Suprapubic skin (tissue), 4 donors: Measurements from ENCODE around the gene HNMT. TPM values are rescaled to one million over a fixed set of nuclear protein-coding genes. Genes with fewer than 3 reads are reported as not detected.

ENCODE experiments used
- DNase-seq, 2 donors: peaks; one replicate each; pipeline ENCODE4 v3.0.0-alpha.2; 2019; ENCODE audit warnings: low spot score in 2 of 2
- H3K27ac ChIP-seq: fragments of 200-600 bp; sonication (generic); one replicate; pipeline ENCODE4 v1.5.1; 2019
- H3K27me3 ChIP-seq: fragments of 200-600 bp; sonication (generic); one replicate; pipeline ENCODE4 v1.5.1; 2019
- H3K36me3 ChIP-seq: fragments of 200-600 bp; sonication (generic); one replicate; pipeline ENCODE4 v1.5.1; 2019
- H3K4me1 ChIP-seq: fragments of 200-600 bp; sonication (generic); one replicate; pipeline ENCODE4 v1.5.1; 2019
- H3K4me3 ChIP-seq: fragments of 200-600 bp; sonication (generic); one replicate; pipeline ENCODE4 v1.5.1; 2019; ENCODE audit warnings: mild to moderate bottlenecking
- H3K9me3 ChIP-seq: fragments of 200-600 bp; sonication (generic); one replicate; pipeline ENCODE4 v1.5.1; 2019
- EP300 ChIP-seq: sonication (generic); formaldehyde crosslinking; IDR thresholded peaks from one replicate; pipeline ENCODE4 v1.6.1; 2017; ENCODE audit warnings: antibody characterized with exemption
- POLR2A ChIP-seq, 2 donors: fragments of 450-650 bp; IDR thresholded peaks; one replicate each; pipeline ENCODE4 v1.6.1; 2017; ENCODE audit warnings: antibody characterized with exemption in 2 of 2, mild to moderate bottlenecking in 2 of 2, moderate library complexity in 2 of 2
- POLR2AphosphoS5 ChIP-seq, 3 donors: sonication (generic); formaldehyde crosslinking; IDR thresholded peaks; one replicate each; pipeline ENCODE4 v1.6.1; 2017; ENCODE audit warnings: antibody characterized with exemption in 3 of 3
- WGBS: methylation state at CpG from one replicate; pipeline ENCODE4 v1.1.5; 2018; 5-methylcytosine and 5-hydroxymethylcytosine counted together
- total RNA-seq, 4 donors: library from RNA; depleted of rRNA; stranded (reverse); fragments of >200 nt; gene quantifications; one replicate each; pipeline ENCODE4 v1.1.0, GENCODE V29; 2016
- TF ChIP-seq, protein P1 (sequence below), 2 donors: fragments of 200-600 bp in 1 of 2; fragments of 450-650 bp in 1 of 2; sonication (generic) in 1 of 2; IDR thresholded peaks; one replicate each; pipeline ENCODE4 v1.5.1; 2016 to 2019; ENCODE audit warnings: antibody characterized with exemption in 2 of 2, mild to moderate bottlenecking in 1 of 2, moderate library complexity in 1 of 2

The HNMT gene
- total RNA-seq, 4 donors from 2014 or later: 16.7 to 28.5 (median 19.9) TPM

DNA sequence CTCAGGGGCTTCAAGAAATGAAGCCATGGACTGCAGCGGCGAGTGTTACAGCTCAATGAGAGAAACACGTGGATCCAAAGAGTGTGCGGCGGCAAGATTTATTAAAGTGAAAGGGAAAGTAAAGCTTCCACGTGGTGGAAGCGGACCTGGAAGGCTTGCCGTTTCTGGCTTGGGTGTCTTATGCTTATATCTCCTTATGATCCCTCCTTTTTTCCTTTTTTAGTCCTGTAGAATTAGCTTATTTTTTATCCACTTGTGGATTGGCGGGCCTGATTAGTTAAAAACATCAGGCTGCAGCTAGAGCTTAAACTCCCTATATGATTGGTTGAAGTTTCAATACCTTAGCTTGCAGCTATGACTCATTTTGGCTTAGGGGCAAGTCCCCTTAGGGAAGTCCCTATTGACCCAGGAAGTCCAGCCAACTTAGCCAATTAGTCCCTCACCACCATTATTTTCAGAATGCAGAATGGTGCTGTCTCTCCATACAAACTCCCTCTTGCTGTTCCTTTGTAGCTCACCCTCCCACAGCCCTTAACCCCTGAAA is 11.6 kb upstream of the HNMT start:
- WGBS: 51% methylated on average over 9 of the region's 9 CpGs

DNA sequence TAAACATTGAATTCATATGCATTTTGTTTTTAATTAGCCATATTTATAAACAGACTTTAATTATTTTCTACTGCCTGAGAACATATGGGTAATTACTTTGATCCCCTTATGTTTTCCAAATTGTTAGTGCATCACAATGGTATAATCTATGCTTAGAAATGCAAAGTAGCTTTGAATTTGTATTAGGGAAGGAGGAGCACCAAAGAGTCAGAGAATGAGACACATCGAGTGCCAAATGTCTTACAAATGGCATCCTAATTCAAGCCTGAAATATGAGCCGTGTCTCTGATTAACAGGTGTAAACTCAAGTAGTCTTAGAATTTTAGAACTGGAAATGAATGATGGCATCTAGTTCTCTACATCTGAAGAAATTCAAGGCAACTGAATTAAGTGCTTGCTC is 8.7 kb upstream of the HNMT start:
- TF ChIP-seq EP300: no peak
- TF ChIP-seq, protein P1, sequence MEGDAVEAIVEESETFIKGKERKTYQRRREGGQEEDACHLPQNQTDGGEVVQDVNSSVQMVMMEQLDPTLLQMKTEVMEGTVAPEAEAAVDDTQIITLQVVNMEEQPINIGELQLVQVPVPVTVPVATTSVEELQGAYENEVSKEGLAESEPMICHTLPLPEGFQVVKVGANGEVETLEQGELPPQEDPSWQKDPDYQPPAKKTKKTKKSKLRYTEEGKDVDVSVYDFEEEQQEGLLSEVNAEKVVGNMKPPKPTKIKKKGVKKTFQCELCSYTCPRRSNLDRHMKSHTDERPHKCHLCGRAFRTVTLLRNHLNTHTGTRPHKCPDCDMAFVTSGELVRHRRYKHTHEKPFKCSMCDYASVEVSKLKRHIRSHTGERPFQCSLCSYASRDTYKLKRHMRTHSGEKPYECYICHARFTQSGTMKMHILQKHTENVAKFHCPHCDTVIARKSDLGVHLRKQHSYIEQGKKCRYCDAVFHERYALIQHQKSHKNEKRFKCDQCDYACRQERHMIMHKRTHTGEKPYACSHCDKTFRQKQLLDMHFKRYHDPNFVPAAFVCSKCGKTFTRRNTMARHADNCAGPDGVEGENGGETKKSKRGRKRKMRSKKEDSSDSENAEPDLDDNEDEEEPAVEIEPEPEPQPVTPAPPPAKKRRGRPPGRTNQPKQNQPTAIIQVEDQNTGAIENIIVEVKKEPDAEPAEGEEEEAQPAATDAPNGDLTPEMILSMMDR (IDR thresholded peaks at IDR 0.05): no peak
- H3K9me3 ChIP-seq: no peaks in the 10 kb centered on the region
- H3K36me3 ChIP-seq: no peaks in the 10 kb centered on the region
- H3K27me3 ChIP-seq: no peaks in the 10 kb centered on the region
- no peak overlapping the region for H3K27ac ChIP-seq
- WGBS: 83% methylated on average over 2 of the region's 2 CpGs
- no peaks in the 10 kb centered on the region for H3K4me1 ChIP-seq
- H3K4me3 ChIP-seq: no peak overlapping the region
- DNase-seq: no peak

More for the DNA sequence above, 11.6 kb upstream of the HNMT start:
- DNase-seq: no peak
- Histone ChIP-seq H3K27me3 (no peaks in the 10 kb centered on the region), H3K36me3 (no peaks in the 10 kb centered on the region), H3K9me3 (no peaks in the 10 kb centered on the region), H3K4me1 (no peaks in the 10 kb centered on the region), H3K4me3 (peak overlapping the region; percentile 33), H3K27ac (no peak overlapping the region)
- TF ChIP-seq EP300: no peak
- TF ChIP-seq, protein P1 (IDR thresholded peaks at IDR 0.05): no peak
- no peak for TF ChIP-seq POLR2AphosphoS5 (IDR thresholded peaks at IDR 0.05)
- TF ChIP-seq POLR2A (IDR thresholded peaks at IDR 0.05): no peak

GRCh38 chr2:137957033-137957432 is 7.2 kb upstream of the HNMT start:
- WGBS: 81% methylated on average over 1 of the region's 1 CpG
- TF ChIP-seq, protein P1 (IDR thresholded peaks at IDR 0.05): no peak
- TF ChIP-seq POLR2A (IDR thresholded peaks at IDR 0.05) (no peak), EP300 (no peak), POLR2AphosphoS5 (IDR thresholded peaks at IDR 0.05) (no peak)

GRCh38 chr2:137959166-137959565 is 5.1 kb upstream of the HNMT start:
- H3K27me3 ChIP-seq: no peaks in the 10 kb centered on the region
- DNase-seq: no peak
- peaks cover 12% of the 10 kb centered on the region for H3K4me1 ChIP-seq
- no peak overlapping the region for H3K4me3 ChIP-seq
- H3K27ac ChIP-seq: no peak overlapping the region
- H3K36me3 ChIP-seq: no peaks in the 10 kb centered on the region
- TF ChIP-seq EP300 (no peak), POLR2A (IDR thresholded peaks at IDR 0.05) (no peak)
- WGBS: 93% methylated on average over 1 of the region's 1 CpG
- H3K9me3 ChIP-seq: no peaks in the 10 kb centered on the region

More at GRCh38 chr2:137957033-137957432, 7.2 kb upstream of the HNMT start:
- H3K36me3 ChIP-seq: no peaks in the 10 kb centered on the region
- no peak for DNase-seq
- H3K27ac ChIP-seq: no peak overlapping the region
- H3K27me3 ChIP-seq: no peaks in the 10 kb centered on the region
- no peak overlapping the region for H3K4me3 ChIP-seq
- no peaks in the 10 kb centered on the region for H3K9me3 ChIP-seq
- H3K4me1 ChIP-seq: no peaks in the 10 kb centered on the region

DNA sequence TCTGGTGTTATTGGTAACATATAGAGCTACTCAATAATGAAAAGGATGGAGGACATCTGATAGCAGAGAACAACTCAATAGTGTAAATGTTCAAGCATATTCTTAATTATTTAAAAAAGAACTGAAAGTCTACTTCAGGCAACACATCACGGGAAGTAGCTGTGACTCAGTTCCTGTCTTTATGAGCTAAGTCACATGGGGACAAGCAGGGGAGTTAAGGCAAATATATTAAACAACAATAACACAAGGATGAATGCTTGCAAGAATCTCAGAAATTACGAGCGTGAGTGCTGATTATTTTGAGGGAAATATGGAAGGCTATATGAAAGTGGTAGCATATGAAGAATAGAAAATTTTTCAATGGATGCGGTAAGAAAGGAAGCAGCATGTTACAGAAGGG is 4.0 kb upstream of the HNMT start:
- Histone ChIP-seq H3K4me1 (peaks cover 16% of the 10 kb centered on the region), H3K4me3 (no peak overlapping the region), H3K36me3 (no peaks in the 10 kb centered on the region), H3K27me3 (no peaks in the 10 kb centered on the region), H3K9me3 (no peaks in the 10 kb centered on the region), H3K27ac (no peak overlapping the region)
- 87% methylated on average over 4 of the region's 4 CpGs for WGBS
- no peak for DNase-seq
- TF ChIP-seq EP300: no peak
- no peak for TF ChIP-seq POLR2A (IDR thresholded peaks at IDR 0.05)
- TF ChIP-seq POLR2AphosphoS5 (IDR thresholded peaks at IDR 0.05): no peak
- TF ChIP-seq, protein P1 (IDR thresholded peaks at IDR 0.05): no peak

DNA sequence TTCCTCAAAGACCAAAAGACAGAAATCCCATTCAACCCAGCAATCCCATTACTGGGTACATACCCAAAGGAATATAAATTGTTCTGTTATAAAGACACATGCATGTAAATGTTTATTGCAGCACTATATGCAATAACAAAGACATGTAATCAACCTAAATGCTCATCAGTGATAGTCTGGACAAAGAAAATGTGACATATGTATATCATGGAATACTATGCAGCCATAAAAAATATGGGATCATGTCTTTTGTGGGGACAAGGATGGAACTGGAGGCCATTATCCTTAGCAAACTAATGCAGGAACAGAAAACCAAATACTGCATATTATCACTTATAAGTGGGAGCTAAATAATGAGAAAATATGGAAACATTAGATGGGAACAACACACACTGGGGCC is 2.7 kb upstream of the HNMT start:
- Histone ChIP-seq H3K36me3 (no peaks in the 10 kb centered on the region), H3K4me1 (peaks cover 19% of the 10 kb centered on the region), H3K9me3 (no peaks in the 10 kb centered on the region), H3K27me3 (no peaks in the 10 kb centered on the region), H3K4me3 (no peak overlapping the region), H3K27ac (no peak overlapping the region)
- TF ChIP-seq POLR2A (IDR thresholded peaks at IDR 0.05): no peak
- TF ChIP-seq, protein P1 (IDR thresholded peaks at IDR 0.05): no peak
- TF ChIP-seq POLR2AphosphoS5 (IDR thresholded peaks at IDR 0.05): no peak
- TF ChIP-seq EP300: no peak
- no peak for DNase-seq
